Body of pancreas (tissue), 4 donors: ENCODE measurements around the gene UBXN6.

Experiments
- POLR2A ChIP-seq, 3 donors: fragments of 450-650 bp; IDR thresholded peaks; one replicate each; pipeline ENCODE4 v1.6.1; 2016; ENCODE audit warnings: antibody characterized with exemption in 3 of 3, mild to moderate bottlenecking in 2 of 3
- TF ChIP-seq, protein P1 (sequence below), 7 experiments: fragments of 450-650 bp in 4 of 7; fragments of 200-600 bp in 3 of 7; sonication (generic) in 3 of 7; IDR thresholded peaks; one replicate each; pipeline ENCODE4 v1.5.1; 2016 to 2019; ENCODE audit warnings: antibody characterized with exemption in 7 of 7

DNA sequence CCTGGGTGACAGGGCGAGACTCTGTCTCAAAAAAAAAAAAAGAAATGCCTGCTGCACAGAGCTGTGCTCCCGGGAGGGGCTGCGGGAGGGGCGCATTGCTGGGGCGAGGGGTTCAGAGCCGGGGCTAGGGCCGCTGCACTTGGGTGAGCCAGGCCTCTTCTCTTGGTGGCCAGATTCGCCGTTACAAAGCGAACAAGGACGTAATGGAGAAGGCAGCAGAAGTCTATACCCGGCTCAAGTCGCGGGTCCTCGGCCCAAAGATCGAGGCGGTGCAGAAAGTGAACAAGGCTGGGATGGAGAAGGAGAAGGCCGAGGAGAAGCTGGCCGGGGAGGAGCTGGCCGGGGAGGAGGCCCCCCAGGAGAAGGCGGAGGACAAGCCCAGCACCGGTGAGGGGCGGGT is 41.7 kb upstream of the UBXN6 start:
- TF ChIP-seq POLR2A (IDR thresholded peaks at IDR 0.05) = no peak
- TF ChIP-seq, protein P1, sequence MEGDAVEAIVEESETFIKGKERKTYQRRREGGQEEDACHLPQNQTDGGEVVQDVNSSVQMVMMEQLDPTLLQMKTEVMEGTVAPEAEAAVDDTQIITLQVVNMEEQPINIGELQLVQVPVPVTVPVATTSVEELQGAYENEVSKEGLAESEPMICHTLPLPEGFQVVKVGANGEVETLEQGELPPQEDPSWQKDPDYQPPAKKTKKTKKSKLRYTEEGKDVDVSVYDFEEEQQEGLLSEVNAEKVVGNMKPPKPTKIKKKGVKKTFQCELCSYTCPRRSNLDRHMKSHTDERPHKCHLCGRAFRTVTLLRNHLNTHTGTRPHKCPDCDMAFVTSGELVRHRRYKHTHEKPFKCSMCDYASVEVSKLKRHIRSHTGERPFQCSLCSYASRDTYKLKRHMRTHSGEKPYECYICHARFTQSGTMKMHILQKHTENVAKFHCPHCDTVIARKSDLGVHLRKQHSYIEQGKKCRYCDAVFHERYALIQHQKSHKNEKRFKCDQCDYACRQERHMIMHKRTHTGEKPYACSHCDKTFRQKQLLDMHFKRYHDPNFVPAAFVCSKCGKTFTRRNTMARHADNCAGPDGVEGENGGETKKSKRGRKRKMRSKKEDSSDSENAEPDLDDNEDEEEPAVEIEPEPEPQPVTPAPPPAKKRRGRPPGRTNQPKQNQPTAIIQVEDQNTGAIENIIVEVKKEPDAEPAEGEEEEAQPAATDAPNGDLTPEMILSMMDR (IDR thresholded peaks at IDR 0.05) = no peak
